Prostate gland (tissue), 2 donors: ENCODE results near the gene OR4D11. TPM values are rescaled to one million over a fixed set of nuclear protein-coding genes. Genes with fewer than 3 reads are reported as not detected.
A peak's percentile ranks its signal among the peaks of the same experiment; 100 is the strongest.

ENCODE experiments used
- DNase-seq: peaks from one replicate; pipeline ENCODE4 v3.0.0-alpha.2; 2019; ENCODE audit warnings: low spot score
- H3K27ac ChIP-seq, 2 donors: fragments of 200-600 bp; sonication (generic); 2 replicates each; pipeline ENCODE4 v1.5.1; 2017 to 2019
- H3K27me3 ChIP-seq: fragments of 200-600 bp; sonication (generic); replicated peaks from 2 replicates; pipeline ENCODE4 v1.5.1; 2019; ENCODE audit not compliant: insufficient read depth
- H3K36me3 ChIP-seq, 2 donors: fragments of 200-600 bp; sonication (generic); 1 replicate in 1 of 2; 2 replicates in 1 of 2; pipeline versions ENCODE4 v1.5.1 to v1.8.1; 2017 to 2019
- H3K4me1 ChIP-seq: fragments of 200-600 bp; sonication (generic); replicated peaks from 2 replicates; pipeline ENCODE4 v1.5.1; 2019
- H3K4me3 ChIP-seq, 2 donors: fragments of 200-600 bp; sonication (generic); 2 replicates each; pipeline ENCODE4 v1.5.1; 2017 to 2019
- H3K9me3 ChIP-seq: fragments of 200-600 bp; sonication (generic); 2 replicates; pipeline ENCODE4 v1.5.1; 2017
- POLR2A ChIP-seq: fragments of 450-650 bp; IDR thresholded peaks from one replicate; pipeline ENCODE4 v1.6.1; 2016; ENCODE audit warnings: antibody characterized with exemption, mild to moderate bottlenecking
- POLR2AphosphoS5 ChIP-seq: sonication (generic); formaldehyde crosslinking; IDR thresholded peaks from one replicate; pipeline ENCODE4 v1.6.1; 2017; ENCODE audit warnings: antibody characterized with exemption
- WGBS: methylation state at CpG from one replicate; pipeline ENCODE4 v1.1.5; 2018; 5-methylcytosine and 5-hydroxymethylcytosine counted together
- intact Hi-C: fragments of 100-400 bp; cut with DNase I; formaldehyde crosslinking; loops from one replicate; pipeline ENCODE4 v1.14.2; 2022
- total RNA-seq, 2 donors: library from RNA; depleted of rRNA; stranded (reverse); fragments of >200 nt; gene quantifications; one replicate each; pipeline ENCODE4 v1.1.0, GENCODE V29; 2016
- TF ChIP-seq, protein P1 (sequence below), 4 experiments: fragments of 200-600 bp in 2 of 4; fragments of 450-650 bp in 2 of 4; sonication (generic) in 2 of 4; IDR thresholded peaks; 1 replicate in 3 of 4; 2 replicates in 1 of 4; pipeline ENCODE4 v1.5.1; 2016 to 2019; ENCODE audit warnings: antibody characterized with exemption in 4 of 4, mild to moderate bottlenecking in 2 of 4, moderate library complexity in 2 of 4

The OR4D11 gene
- total RNA-seq, 2 donors from 2014 or later, result not detected

DNA sequence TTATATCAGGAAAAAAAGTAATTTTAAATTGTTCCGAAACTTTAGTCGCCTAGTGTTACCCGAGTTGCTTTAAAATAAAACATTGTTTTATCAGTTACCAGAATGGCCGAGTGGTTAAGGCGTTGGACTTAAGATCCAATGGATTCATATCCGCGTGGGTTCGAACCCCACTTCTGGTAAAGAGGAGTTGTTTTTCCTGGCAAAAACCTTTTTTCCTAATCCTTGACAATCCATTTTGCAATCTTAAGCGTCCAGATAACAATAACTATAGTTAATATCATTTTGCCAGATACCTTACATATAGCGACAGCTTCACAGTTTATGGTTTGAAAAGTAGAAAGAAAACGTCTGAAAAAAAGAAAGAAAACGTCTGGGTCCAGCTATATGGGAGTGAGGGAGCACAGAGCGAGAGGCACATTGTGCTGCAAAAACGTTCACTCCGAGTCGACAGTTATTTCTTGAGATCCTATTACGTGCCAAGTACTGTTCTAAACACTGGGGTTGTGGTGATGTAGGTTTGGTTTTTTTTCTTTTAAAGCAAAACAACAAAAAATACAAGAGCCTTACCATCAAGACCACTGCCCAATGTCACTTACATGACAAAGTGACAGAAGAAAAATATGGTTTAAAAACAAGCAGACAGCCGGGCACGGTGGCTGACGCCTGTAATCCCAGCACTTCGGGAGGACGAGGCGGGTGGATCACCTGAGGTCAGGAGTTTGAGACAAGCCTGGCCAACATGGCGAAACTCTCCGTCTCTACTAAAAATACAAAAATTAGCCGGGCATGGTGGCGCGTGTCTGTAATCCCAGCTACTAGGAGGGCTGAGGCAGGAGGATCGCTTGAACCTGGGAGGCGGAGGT, 48.5 kb downstream of the OR4D11 start:
- Histone ChIP-seq H3K4me3 (peak overlapping the region; percentile 34 to 41), H3K27me3 (no peaks in the 10 kb centered on the region), H3K4me1 (no peaks in the 10 kb centered on the region), H3K9me3 (no peaks in the 10 kb centered on the region), H3K27ac (peak overlapping the region; percentile 67 to 74), H3K36me3 (no peaks in the 10 kb centered on the region)
- WGBS, result 24% methylated on average over 30 of the region's 30 CpGs
- DNase-seq, result no peak
- TF ChIP-seq POLR2AphosphoS5, result no peak
- TF ChIP-seq POLR2A, result no peak
- TF ChIP-seq, protein P1, sequence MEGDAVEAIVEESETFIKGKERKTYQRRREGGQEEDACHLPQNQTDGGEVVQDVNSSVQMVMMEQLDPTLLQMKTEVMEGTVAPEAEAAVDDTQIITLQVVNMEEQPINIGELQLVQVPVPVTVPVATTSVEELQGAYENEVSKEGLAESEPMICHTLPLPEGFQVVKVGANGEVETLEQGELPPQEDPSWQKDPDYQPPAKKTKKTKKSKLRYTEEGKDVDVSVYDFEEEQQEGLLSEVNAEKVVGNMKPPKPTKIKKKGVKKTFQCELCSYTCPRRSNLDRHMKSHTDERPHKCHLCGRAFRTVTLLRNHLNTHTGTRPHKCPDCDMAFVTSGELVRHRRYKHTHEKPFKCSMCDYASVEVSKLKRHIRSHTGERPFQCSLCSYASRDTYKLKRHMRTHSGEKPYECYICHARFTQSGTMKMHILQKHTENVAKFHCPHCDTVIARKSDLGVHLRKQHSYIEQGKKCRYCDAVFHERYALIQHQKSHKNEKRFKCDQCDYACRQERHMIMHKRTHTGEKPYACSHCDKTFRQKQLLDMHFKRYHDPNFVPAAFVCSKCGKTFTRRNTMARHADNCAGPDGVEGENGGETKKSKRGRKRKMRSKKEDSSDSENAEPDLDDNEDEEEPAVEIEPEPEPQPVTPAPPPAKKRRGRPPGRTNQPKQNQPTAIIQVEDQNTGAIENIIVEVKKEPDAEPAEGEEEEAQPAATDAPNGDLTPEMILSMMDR (IDR thresholded peaks at IDR 0.05), result no peak
- intact Hi-C loops, result loop anchor here (1.0 to 10.0 kb wide), 3 partner anchors 64 to 1783 kb away; partner anchors contain the start of genes DDB1, PATL1 and TKFC

DNA sequence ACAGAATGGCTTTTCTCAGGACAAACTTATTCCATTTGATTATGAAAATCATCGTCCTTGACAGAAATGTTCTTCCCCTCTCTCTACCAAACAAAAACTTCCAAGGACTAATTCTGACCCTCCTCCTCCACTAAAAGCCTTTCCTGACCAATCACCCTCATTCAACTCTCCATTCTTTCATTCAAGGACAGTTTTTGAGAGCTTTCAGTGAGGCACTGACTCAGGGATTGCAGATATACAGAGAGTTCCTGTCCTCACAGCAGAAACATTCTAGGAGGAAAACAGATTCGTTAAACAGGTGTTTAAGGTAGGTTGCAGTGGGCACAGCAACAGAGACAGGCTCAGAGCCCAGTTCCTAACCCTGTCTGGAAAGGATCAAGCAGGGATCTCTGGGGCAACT, 49.5 kb downstream of the OR4D11 start:
- Histone ChIP-seq H3K27me3 (no peaks in the 10 kb centered on the region), H3K36me3 (no peaks in the 10 kb centered on the region), H3K9me3 (no peaks in the 10 kb centered on the region), H3K27ac (no peak overlapping the region), H3K4me1 (no peaks in the 10 kb centered on the region), H3K4me3 (no peak overlapping the region)
- TF ChIP-seq POLR2AphosphoS5 (no peak), POLR2A (no peak)
- TF ChIP-seq, protein P1 (IDR thresholded peaks at IDR 0.05), result no peak
- intact Hi-C loops, result loop anchor here (5.0 to 10.0 kb wide), 2 partner anchors 114 to 1782 kb away; partner anchors contain the start of genes DDB1, PATL1 and TKFC
- no peak for DNase-seq
- 75% methylated on average over 2 of the region's 2 CpGs for WGBS

DNA sequence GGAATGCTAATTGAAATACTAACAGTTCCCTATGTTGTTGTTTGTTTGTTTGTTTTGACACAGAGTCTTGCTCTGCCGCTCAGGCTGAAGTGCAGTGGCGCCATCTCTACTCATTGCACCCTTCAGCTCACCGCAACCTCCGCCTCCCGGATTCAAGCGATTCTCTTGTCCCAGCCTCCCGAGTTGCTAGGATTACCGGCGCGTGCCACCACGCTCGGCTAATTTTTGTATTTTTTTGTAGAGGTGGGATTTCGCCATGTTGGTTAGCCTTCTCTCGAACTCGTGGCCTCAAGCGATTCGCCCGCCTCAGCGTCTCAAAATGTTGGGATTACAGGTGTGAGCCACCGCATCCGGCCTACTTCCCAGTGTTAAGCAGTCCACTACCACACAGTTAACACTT, 49.9 kb downstream of the OR4D11 start:
- Histone ChIP-seq H3K9me3 (no peaks in the 10 kb centered on the region), H3K27ac (no peak overlapping the region), H3K4me1 (no peaks in the 10 kb centered on the region), H3K27me3 (no peaks in the 10 kb centered on the region), H3K36me3 (no peaks in the 10 kb centered on the region), H3K4me3 (no peak overlapping the region)
- no peak for DNase-seq
- intact Hi-C loops, result loop anchor here (5.0 to 10.0 kb wide), 2 partner anchors 114 to 1781 kb away; partner anchors contain the start of genes DDB1, PATL1 and TKFC
- 97% methylated on average over 21 of the region's 21 CpGs for WGBS
- TF ChIP-seq, protein P1 (IDR thresholded peaks at IDR 0.05), result no peak
- TF ChIP-seq POLR2A (no peak), POLR2AphosphoS5 (no peak)

Other genes starting within 250 kb of the OR4D11 start
- not detected for gene OR5AN1, start 144.7 kb upstream of the OR4D11 start, total RNA-seq
- gene OR5A2, start 77.2 kb upstream of the OR4D11 start, total RNA-seq, result not detected
- under 1 TPM in 1 of 2 donors, not detected in 1; 0.17 TPM for gene OR5A1, start 67.1 kb upstream of the OR4D11 start, total RNA-seq
- gene OR4D6, start 46.6 kb upstream of the OR4D11 start, total RNA-seq, result not detected
- not detected for gene OR4D10, start 30.3 kb upstream of the OR4D11 start, total RNA-seq
- gene OR4D9, start 8.0 kb downstream of the OR4D11 start, total RNA-seq, result not detected
- gene OSBP, start 112.2 kb downstream of the OR4D11 start, total RNA-seq, result 10 to 100 TPM; 46.1 to 49.0 TPM
- 10 to 100 TPM; 10.3 to 26.2 TPM for gene PATL1, start 165.5 kb downstream of the OR4D11 start, total RNA-seq
- gene OR10V1, start 210.3 kb downstream of the OR4D11 start, total RNA-seq, result not detected